ENCODE results near the gene OCA2.
A peak's percentile ranks its signal among the peaks of the same experiment; 100 is the strongest.
"Not testable (repeated sequence)": the region's sequence is repeated elsewhere in the genome, so short reads cannot be mapped to it uniquely, and the experiment has no call there.

The OCA2 gene

GRCh38 chr15:28022961-28023360, 76.2 kb downstream of the OCA2 start:
- DNase-seq (ENCODE audit: low read depth), result no peak

- DNase-seq (ENCODE audit: low read depth), result no peak
Measured at GRCh38 chr15:28022181-28022580, 76.9 kb downstream of the OCA2 start.

GRCh38 chr15:28021281-28022039, 77.7 kb downstream of the OCA2 start:
- peak; percentile 1 for DNase-seq (ENCODE audit: low read depth)

DNA sequence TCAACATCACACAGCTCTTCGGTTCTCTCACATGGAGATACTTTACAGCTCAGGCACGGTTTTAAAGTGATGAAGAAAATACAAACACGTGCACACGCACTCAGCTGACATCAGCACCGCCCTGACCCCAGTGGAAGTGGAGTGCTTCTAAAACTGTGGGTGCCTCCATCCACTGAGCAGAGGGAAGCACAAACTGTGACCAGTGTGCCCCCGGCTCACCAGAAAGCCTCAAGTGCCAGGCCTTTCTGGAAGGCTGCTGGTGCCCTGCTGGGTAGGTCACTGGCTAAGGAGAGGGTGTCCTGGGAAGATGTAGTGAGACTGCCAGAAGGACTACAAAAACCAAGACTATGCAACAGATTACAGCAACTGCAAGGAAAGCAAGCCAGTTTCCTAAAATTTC, 78.5 kb downstream of the OCA2 start:
- DNase-seq (ENCODE audit: low read depth), result no peak

DNA sequence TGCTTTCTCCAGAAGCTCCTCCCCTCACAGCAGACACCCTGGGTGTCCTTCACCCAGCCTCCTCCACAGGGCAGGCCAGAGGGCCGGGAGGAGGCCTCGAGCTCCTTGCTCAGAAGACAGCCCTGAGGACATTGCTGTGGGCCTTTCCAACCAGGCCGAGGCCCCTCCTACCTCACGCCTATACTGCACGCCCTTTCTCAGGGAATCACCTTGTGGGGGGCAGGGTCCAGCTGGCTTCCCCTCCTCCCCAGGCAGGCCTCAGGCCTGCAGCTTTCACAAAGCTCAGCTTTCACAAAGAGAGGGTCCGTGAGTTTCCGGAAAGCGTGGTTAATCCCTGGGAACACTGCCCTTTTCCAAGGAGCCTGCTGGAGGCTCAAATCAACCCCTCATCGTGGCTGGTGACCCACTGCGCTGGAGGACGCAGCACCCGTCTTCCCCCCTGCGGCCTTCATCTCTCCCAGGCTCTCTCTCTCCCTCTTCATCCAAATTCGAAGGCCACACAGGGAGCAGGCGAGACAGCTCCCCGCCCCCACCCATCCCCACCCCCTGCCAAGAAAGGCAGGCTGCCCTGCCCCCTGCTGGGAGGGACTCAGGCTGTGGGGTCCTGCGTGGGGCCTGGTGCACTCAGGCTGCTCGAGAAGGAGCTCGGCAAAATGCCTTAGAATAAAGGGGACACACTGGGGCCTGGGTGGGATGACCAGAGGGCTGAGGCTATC, 79.4 kb downstream of the OCA2 start:
- no peak for DNase-seq (ENCODE audit: low read depth)

DNA sequence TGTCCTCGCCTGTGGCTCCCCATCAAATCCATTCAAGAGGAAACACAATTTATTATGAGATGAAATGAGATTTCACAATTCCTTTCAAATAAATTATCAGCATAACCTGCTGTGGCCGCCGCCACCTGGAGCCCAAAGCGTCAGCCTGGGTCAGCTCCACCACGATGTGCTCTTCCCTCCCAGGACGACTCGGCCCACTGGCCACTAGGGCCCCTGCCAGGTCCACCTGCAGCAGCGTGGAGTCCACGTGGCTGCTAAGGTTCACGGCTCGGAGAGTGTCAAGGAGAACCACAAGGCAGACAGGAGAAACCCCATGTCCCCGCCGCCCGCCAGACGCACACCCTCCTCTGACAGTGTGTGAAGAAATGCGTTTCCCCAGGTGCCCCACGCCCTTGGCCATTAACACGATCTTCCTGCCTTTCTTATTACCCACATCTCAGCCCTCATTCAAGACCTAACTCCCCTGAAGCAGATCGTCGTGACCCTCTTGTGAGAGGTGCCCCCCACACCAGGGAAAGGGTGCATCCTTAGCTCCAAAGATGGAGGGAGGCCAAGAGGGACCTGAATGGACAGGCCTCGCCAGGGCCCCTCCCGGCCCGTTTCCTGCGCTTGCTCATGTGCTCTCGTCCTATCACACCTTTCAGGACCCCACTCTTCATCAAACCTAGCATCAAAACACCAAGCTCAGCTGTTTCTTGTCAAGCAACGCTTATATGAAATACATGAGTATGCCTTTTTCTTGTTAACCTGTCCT, 80.6 kb downstream of the OCA2 start:
- DNase-seq (ENCODE audit: low read depth), result no peak

- DNase-seq (ENCODE audit: low read depth), result no peak
Measured at GRCh38 chr15:28017423-28017924, 81.6 kb downstream of the OCA2 start.

GRCh38 chr15:28015855-28016254, 83.3 kb downstream of the OCA2 start:
- no peak for DNase-seq (ENCODE audit: low read depth)

- DNase-seq (ENCODE audit: low read depth), result no peak
Measured at GRCh38 chr15:28014623-28015200, 84.4 kb downstream of the OCA2 start.

DNA sequence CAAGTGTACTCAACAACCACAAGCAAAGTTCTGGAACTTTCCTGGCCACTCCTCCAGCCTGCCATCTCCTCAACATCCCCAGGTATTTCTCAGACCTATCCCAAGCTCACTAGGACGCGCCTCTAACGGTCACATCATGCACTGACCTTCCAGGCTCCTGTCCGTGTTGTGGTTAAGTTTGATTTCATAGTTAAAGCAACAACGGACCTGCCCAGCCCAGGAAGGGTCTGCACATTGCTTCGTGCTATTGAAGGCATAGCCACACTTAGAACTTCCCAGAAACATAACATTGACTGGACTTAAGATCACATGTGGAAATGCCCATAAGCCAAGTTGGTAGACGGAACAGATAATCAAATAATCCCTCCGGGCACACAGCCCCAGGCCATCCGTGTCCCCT, 85.1 kb downstream of the OCA2 start:
- no peak for DNase-seq (ENCODE audit: low read depth)

- no peak for DNase-seq (ENCODE audit: low read depth)
Measured at GRCh38 chr15:28013480-28013879, 85.6 kb downstream of the OCA2 start.

DNA sequence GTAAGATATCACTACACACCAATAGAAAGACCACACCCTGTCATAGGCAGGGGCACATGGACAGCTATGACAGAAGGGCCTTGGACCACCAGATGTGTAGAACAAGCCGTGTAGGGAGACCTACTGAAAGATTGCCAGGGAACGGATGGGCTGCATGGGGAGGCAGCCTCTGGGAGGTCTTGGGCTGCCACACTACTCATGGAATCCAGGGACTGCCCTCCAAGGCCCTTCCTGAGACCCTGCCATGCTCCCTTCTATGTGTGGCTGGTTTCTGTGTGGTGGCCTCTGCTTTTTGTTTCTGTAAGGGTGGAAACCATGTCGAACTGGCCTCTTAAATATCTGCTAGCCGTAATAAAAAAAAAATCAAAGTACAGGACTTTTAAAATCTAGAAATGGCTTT, 86.9 kb downstream of the OCA2 start:
- DNase-seq (ENCODE audit: low read depth), result no peak

GRCh38 chr15:28008175-28008574, 90.9 kb downstream of the OCA2 start:
- DNase-seq (ENCODE audit: low read depth), result not testable (repeated sequence)

DNA sequence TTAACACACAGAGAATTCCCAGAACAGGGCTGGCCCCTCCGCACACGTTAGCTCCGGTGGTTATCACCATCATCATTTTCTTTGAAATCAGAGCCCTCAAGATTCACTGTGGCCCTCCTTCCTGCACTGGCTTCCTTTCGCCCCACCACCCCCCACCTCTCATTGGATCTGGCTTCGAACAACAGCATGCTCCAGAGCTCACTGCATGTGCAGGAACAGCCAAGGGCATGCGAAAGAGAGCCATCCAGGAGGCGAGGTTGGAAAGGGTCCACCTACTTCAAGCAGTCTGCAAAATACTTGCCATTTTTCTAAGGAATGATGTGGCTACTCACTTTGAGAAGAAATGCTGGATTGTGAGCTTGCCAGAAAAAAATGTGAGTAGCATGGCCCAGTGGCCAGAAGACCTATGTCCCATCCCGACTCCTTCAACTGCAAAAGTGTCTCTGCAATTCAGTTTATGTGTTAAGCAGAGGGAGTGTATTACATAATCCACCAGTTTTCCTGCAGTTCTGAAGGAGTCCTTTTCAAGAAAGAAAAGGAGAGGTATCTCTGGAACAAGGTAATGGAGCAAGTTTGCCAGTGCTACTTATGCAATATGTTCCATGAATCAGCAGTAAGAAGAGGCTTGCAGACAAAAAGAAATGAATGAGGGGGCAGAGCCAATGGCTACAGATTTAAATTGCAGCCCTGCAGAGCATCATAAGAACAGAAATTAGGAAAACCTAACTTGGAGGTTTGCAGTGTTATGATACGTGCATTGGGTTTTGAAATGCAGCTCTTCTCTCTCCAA, 92.8 kb downstream of the OCA2 start:
- no peak for DNase-seq (ENCODE audit: low read depth)

- DNase-seq (ENCODE audit: low read depth), result no peak
Measured at GRCh38 chr15:28005004-28005527, 94.0 kb downstream of the OCA2 start.

- DNase-seq (ENCODE audit: low read depth), result no peak
Measured at GRCh38 chr15:28004143-28005003, 94.7 kb downstream of the OCA2 start.

DNA sequence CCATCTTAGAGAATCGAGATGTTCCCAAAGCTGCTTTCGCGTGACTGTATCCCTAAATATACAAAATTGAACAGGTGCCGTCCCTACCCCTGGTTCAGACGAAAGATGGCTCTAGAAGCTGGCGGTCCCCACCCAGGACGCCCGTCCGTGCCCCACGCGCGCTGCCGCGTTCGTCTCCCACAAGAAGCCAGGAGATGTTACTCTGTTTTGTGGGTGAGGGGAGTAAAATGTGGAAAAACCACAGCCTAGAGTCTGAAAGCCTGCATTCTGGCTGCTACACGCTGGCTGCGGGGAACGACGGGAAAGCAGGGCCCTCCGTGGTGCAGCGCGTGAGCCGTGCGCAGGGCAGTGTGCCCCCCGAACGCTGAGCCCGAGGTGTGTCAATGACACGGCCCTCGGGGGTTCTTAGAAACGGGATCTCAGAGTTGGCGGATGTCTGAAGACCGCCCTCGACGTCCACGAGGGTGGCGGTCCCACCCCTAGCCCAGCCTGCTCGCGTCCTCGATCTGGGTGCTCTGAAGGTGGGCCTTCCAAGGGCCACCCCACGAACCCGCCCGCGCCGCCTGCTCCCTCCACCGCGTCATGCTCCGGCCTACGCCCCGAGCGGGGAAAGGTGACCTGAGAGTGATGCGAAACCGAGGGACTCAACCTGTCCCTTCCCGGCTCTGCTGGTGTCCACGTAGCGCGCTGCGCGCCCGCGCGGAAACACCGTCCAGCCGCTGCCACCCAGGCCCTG, 95.6 kb downstream of the OCA2 start:
- no peak for DNase-seq (ENCODE audit: low read depth)

DNA sequence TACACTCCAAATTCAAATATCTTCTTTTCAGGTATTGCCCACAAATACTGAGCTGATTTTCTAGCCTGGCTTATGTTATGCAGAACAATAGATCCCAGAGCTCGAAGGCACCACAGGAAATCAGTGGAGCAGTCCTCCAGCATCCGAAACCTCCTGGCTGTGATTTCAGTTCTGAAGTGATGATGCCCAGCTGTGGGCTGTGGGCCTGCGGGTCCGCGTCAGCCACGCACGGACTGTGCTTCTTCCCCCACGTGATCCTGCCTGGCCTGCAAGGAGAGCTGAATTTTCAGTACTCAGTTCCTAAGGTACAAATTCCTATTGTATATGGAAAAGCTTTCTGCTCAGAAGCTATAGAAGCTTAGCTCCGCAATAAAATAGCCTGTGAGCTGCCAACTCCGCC, 96.2 kb downstream of the OCA2 start:
- DNase-seq (ENCODE audit: low read depth), result no peak

DNA sequence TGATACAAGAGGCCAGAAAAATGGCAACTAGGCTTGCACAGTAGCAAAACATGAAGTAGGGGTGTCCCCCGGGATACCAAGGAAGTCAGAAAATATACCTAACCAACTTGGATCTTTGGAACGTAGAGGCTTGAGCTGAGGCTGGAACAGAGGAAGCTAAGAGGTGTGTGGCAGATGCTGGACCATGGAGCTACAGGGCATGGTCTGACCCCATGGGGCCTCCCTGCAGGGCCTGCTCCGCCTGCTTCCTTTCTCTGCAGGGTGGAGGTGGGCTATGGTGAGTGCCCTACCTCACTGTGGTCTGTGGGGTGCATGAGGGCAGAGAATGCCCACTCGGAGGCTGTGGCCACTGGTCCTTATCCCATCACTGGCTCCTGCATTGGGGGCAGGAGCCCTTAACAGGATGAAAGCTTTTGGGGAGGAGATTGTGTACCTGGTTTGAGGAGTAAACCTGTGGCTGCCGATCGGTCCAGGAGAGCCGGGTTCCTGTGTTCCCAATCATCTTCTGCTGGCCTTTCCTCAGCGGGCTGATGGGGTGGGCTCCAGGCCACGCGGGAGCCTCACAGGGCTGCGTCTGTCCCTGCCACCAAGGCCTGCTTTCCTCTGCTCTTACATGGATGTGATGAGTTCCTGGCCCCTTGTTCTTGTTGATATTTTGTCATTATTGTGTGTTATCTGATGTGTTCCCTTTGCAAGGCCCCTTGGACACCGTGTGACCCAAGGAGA, 96.8 kb downstream of the OCA2 start:
- no peak for DNase-seq (ENCODE audit: low read depth)

Measured in EH (cell line).